Stimulated activated CD8-positive, alpha-beta memory T cell treated with anti-CD3 and anti-CD28 coated beads, Interleukin-4, amount 100 ng/mL, for 48 hours (primary cell): ENCODE measurements around the gene PGAP6.
"Not testable (repeated sequence)": the region's sequence is repeated elsewhere in the genome, so short reads cannot be mapped to it uniquely, and the experiment has no call there.

Experiments
- DNase-seq: peaks from one replicate; pipeline ENCODE4 v3.0.0-alpha.2; 2020

PGAP6 gene

DNA sequence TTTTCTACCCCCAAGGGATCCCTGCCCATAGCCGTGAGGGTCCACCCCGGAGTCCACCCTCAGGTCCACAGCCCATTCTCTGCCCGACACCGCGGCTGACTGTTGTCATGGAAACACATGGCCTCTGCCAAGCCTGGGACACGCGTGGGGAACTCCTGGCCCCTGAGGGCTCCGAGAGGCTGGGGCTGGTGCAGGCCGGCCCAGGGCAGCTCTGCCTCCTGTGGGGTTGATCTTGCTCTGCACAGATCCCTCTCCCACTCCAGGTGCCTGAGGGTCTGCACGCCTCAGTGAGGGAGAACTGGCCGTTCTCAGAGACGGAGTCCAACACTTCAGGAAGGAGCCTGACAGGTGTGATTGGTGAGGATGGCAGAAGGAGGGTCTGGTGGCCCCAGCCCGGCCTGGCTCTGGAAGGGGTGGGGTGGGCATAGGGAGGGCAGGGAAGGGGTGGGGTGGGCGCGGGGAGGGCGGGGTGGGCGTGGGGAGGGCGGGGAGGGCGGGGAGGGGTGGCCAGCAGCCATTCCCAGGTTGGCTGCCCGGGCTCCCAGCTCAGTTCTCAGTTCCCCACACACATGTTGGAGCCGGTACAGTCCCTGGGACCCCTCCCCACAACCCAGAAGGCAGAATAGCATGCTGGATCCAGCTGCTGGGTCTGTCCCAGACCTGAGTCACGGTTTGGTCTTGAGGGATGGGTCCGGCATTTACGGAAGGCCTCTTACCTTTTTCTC is 17.9 kb downstream of the PGAP6 start:
- DNase-seq = no peak

DNA sequence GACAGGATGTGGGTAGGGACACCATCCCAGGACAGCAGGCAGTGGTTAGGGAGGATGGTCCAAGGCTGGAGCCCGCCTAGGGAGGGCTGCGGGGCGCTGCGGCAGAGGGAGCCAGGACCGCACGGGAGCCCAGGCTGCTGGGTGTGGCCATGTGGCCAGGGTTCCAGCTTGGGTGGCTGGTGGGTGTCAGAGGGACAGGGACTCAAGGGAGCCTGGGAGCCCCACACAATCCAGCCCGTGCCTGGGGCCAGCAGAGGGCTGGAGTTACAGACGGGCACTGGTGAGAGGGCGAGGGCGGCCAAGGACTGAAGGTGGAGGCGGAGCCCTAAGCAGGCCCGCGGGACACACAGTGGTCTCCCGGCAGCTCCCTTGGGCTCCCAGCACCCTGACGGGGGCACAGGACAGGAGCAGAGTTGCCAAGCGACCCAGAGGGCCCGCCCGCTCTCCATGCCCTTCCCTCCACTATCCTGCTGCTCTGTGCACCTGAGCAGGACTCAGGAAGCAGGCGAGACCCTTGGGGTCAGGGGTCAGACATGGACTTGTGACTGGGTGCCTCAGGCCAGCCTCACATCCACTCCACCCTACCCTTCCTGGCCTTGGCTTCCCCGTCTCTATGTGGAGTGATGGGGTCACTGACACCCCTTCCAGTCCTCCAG is 18.5 kb downstream of the PGAP6 start:
- DNase-seq = no peak

DNA sequence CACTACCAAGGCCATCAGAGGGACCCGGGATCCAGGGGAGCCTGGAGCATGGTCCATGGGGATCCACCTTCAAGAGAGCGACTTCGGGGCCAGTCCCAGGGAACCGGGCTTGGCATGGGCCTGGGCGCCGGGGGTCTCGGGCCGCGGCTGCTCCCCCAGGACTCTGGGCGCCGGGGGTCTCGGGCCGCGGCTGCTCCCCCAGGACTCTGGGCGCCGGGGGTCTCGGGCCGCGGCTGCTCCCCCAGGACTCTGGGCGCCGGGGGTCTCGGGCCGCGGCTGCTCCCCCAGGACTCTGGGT is 19.1 kb downstream of the PGAP6 start:
- DNase-seq = not testable (repeated sequence)

DNA sequence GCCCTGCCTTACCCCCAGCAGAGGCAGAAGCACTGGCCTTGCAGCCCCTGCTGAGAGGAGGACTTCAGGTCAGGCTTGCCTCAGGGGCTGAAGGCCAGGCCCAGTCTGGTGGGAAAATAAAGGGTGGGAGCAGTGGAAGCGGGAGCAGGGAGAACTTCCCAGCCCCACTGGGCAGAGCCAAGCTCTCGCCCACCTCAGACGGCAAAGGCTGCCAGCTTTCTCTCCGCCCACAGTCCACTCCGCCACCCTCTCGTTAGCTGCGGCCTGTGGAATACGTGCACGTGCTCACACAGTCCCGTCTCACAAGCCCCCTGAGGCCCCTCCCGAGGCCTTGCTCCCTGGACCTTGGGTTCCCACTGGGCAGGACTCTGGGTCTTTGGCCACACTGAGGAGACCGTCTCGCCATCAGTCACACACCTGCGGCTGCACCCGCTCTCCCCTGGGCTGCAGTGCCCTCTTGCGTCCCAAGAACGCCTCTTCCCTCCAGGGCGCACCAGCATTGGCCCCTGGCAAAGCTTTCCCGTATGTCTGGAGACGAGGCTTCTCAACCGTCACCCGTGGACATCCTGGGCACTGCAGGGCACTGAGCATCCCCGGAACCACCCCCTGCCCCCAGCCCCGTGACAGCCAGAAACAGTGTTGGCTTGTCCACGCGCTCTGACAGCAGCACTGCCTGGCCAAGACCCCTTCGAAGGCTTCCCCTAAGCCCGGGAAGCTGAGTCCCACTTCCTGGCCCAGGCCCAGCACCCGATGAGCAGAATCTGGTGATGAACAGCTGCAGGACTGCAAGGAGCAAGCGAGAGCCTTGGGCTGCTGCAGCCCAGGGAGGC is 19.7 kb downstream of the PGAP6 start:
- DNase-seq = peak; percentile 80

DNA sequence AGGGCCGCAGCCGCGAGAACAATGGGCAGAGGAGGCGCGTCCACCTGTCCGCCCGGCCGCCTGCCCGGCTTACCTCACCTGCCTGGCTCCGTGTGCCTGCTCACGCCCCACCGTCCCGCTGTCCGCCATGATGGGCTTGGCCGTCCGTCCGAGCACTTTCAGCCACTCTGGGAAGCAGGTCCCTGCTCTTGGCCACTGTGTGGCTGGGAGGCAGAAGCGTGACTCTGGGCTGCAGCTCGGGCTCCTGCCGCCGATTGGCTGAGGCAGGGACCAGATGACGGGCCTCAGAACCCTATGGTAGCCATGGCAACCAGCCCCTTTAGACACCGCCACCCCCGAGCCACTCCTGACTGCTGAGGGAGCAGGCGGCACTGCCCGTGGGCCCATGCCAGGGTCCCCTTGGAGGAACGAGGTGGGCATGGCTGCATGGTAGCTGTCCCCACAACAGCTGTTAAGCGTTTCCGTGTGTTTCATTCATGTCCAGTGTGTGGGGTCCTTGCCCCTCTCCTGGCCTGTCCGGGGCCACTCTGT is 20.4 kb downstream of the PGAP6 start:
- no peak for DNase-seq

DNA sequence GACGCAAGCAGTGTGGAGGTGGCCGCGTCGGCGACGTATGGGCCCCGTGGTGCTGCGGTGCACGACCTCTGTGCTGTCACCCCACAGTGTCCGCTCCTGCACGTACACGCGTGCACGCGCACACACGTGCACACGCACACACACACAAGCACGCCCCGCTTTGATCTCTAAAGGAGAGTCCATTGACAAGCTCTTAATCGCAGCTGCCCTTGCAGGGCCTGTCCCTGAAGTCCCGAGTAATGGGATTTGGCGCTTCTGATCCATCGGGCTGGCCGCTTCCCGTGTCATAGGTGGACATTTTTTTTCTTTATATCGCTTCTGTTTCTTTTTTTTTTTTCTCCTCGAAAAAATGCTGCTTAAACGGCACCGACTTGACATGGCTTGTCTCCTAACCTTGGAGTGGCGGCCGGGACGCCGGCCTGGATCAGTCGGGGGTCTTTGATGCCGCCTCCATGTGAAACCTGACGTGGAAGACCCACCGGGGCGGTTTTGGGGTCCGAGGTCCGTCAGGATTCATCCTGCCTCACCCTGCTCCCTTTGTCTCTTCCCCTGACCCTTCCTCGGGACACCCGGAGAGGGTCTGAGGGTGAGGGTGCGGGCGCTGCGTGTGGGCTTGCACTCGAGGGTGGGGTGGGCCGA is 21.0 kb downstream of the PGAP6 start:
- DNase-seq = no peak

DNA sequence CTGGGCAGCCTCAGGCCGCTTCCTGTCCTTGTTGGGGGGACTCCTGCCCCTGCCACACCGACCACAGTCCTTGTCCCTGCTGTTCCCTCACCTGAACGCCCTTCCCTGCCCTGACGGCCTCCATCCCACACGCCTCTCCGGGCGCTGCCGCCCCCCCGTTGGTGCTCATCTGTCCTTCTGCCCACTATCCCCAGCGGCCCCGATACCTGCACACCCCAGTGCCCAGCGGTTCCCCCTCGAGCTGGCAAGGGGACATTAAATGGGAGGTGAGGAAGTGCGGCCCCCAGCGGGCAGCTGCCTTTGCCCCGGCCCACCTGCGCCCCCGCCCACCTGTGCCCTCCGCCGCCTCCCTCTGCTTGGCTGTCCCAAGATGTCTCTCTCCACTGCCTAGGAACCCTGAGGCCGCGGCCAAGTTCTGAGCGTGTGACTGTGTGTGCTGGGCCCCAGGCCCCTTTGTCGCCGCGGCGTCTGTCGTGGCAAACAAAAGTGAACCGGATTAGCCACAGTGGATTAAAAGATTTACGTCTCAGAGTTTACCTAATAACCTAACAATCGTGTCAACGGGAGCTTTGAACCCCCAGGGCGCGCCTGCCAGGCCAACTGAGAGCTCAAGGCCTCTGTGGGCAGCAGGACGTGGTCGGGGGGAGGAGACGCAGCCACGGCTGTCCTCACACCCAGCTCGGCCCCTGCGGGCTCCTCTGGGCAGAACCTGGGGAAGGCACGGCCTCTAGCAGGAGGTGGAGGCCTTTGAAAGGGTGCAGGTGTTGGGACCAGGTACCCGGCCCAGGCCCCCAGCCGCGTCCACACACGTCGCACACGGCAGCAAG is 21.7 kb downstream of the PGAP6 start:
- DNase-seq = no peak

DNA sequence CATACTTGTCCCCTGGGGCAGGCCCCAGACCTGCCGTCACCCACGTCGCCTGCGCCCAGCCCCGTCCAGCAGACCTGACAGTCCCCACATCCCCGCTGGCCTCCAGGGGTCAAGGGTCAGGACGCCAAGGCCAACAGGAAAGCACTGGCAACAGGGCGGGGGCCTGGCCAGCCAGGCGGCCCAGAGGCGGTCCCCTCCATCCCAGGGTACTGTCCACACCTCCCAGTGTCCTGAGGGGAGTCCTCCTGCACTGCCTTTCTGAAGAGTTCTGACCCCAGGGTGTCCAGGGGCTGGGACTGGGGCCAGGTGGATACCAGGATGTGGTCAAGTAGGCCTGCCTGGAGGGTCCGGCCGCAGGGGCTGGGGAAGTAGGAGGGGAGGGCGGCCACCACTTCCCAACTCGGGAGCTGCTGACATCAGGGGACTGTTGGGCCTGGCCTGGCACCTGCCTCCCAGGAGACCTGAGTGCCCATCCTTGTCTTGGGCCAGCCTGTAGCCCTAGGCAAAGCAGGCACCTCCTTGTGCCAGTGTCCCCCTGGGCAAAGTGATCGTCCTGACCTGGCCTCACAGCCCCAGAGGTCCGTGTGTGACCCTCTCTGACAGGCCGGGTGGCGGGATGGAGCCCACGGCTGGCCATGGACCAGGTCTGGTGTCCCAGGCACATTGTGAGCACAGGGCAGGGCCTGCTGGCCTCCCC is 22.6 kb downstream of the PGAP6 start:
- DNase-seq = no peak

DNA sequence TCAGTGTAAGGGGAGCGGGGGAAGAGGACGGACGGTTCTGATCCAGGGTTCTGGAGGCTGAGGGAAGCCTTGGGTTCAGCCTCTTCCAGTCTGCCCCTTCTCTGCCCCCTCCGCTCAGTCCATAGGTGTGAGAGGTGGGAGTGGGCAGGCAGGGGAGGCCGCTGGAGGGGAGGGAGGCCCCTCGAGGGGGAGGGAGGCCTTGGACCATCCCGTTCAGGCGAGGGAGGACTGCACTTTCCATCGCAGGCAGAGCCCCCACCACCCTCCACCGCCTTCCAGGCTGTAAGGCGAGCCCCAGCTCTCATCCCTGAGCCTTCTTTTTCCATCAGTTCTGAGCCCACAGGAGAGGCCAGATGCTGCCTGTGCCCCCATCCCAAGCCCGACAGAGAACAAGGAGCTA is 25.0 kb downstream of the PGAP6 start:
- DNase-seq = no peak

DNA sequence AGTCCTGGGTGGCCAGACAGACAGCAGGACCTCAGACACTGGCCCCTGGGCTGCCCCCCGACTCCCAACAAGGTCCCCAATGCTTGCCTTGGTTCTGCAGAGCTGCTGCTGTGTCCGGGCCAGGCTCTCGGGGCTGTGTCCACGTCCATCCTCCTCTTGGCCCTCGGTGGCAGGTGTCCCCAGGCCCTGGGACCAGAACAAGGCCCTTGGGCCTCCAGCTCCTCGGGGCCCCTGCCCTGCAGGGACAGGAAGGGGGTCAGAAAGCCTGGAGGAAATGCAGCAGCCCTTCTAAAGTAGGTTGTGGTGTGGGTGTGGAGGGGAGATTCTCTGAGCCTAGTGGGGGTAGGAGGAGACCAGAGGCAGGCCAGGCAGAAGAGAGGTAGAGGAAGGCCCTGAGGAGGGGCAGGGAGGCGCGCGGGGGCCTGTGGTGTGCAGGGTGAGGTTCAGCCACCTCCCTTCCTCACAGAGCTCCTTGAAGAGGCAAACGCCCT is 26.8 kb downstream of the PGAP6 start:
- no peak for DNase-seq

DNA sequence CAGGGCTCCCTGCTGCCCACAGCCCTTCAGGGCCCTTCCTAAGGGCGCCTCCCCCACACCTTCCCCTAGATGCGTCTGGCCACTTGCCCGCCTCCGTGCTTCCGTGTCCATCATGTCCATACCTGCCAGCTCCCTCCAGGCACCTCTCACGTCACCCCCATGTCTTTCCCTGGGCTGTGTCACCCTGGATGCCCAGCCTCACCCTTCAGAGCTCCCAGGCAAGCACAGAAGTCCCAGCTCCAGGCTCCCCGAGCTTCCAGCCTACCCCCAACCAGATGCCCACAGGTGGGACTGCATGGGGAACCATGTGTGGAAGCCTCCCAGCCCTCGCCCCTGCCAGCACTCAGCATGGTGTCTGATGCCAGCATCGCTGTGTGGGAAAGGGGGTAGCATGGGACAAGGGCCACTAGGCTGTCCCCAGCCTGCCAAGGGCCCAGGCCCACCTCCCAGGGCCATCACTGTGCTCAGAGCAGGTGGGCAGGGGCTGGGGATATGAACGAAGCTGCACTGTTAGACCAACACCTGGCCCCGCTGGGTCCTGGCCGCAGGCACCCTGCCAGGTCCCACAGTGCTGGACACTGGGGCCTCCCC is 27.4 kb downstream of the PGAP6 start:
- no peak for DNase-seq

DNA sequence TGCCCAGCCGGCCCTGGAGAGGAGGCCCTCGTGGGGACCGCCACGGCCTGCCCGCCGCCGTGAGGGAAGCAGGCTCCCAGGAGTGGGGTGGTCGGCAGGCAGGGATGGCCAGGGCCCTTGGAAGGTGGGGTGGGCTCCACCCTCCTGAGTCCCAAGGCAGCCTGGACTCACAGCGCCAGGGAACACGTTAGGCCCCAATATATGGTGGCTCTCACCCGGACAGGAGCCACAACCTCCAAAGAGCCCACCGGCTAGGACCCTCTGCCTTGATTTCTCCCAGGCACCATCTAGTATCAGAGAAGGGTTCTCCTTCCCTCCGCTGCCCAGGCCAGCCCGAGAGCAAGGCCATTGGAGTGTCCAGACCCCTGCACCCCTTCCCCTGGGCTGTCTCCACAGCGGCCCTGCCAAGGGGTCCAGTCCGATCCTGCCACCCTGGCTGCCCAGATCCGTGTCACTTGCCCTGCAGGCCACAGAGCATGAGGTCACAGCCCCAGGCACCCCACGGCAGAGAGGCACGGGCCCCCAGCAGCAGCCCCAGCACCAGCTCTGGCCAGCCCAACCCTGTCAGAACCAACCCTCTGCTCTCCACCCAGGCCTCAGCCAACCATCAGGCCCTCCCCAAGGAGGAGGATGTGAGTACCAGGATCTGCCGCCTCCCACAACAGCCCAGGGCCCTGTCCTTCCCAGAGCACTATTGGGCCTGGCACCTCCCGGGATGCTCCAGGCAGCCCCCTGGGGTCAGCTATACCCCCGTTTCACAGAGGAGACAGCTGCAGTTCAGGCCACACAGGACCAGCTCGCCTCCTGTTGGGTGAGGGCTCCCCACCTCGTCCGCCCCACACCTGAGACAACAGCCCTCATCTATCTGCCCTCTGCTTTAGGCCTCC is 28.1 kb downstream of the PGAP6 start:
- no peak for DNase-seq

DNA sequence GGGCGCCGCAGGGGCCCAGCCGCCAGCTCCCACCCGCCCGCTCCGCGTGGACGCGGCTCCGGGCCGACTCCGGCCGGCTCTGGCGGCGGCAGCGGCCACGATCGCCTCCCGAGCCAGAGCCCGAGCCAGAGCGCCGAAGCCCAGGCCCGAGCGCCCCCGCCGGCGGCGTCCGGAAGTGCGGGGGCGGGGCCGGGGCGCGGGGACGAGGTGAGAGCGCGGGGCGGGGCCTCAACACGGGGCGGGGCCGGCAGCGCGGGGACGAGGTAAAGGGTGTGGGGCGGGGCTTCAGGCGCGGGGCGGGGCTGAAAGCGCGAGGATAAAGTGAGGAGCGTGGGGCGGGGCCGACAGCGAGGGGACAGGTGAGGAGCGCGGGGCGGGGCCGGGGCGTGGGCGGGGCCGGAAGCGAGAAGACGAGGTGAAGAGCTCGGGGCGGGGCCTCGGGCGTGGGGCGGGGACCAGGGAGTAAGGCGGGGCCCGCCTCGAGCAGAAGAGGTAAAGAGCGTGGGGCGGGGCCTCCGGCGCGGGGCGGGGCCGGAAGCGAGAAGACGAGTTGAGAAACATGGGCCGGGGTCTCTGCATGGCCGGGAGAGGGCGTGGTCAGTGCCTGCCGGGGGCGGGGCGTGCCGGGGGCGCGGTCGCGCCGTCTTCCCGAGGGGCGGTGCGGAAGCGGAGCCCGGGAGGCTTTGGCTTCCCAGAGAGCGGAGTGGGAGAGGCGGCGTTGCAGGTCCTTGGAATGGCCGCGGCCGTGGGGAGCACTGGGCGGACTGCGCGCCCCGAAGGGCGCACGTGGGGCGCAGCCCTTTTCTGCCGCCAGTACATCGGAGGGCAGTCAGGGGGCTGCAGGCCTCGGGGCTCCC is 29.0 kb downstream of the PGAP6 start, which contains the start of gene AXIN1:
AXIN1 (minus strand) TSS at position 177 of the 857 bp plus-strand sequence. CDS start 5,698 bp downstream, outside the sequence.
- DNase-seq = peak; percentile 100

DNA sequence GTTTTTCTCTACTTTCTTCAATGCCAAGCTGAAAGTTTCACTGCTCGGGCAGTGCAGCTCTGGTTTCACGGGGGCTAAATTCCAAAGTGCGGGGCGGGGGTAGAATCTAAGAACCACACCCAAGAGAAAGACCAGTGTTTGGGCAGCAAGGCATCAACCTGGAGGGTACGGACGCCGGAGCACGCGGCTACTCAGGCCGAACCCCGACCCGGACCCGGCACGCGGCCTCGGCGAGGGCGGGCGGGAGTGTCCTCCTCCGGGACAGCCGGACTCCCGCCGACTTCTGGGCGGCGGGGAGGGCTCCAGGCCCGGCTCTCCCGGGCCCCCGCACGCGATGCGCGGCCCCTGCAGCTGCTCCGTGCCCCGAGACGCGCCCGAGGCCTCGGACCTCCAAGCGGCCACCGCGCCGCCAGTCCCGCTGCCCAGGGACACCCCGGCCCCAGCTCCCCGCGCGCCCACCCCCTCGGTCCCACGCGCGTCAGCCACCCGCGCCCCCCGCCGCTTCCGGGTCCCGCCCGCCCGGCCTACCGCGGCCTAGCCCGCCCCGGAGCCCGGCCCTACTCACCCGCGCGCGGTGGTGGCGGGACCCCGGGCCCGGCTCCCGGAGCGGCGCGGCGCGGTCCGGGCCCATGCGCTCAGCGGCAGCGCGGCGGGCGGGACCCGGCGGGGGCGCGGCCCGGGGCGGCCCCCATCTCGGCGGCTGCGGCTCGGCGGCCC is 29.8 kb downstream of the PGAP6 start:
- no peak for DNase-seq

DNA sequence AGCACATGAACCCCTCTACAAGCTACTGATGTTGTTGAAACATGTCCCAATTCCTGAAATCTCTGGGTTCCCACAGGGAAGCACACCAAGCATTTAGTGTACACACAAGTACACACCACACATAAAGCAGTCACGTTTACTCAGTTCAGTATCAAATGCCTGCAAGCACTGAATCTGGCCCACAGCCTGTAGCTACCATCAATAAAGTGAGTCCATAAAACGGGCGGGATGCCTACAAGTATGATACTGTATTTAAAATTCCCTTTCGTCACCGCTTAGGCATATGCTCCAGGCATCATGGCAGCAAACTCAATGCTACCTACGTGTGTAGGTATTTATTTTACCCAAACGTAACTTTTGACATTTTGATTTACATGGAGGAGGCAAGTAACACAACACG is 31.6 kb downstream of the PGAP6 start:
- DNase-seq = no peak

DNA sequence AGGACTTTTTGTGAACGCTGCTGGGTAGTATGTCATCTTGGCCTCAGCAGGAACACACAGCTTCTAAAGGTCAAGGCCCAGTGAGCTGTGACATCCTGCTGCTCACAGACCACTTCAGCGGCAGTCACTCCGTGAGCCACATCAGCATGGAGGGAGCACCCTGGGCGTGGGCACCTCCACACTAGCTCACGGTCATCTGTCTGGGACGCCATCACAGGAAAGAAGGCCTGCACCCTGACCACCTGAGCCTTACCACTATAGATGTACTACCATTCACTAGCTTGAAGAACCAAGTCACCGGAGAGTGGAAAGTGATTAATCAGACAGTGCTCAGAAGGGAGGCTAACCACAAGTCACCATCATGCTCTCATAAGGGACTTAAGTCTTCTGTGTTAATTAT is 32.6 kb downstream of the PGAP6 start:
- no peak for DNase-seq

DNA sequence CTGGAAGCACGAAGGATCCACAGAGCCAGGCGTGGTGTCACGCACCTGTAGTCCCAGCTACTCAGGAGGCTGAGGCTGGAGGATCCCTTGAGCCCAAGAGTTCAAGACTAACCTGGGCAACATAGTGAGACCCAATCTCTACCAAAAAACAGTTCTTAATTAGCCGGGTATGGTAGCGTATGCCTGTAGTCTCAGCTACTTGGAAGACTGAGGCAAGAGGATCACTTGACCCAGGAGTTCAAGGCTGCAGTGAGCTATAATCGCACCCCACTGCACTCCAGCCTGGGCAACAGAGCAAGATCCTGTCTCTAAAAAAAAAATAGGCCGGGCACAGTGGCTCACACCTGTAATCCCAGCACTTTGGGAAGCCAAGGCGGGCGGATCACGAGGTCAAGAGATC is 33.3 kb downstream of the PGAP6 start:
- DNase-seq = not testable (repeated sequence)

DNA sequence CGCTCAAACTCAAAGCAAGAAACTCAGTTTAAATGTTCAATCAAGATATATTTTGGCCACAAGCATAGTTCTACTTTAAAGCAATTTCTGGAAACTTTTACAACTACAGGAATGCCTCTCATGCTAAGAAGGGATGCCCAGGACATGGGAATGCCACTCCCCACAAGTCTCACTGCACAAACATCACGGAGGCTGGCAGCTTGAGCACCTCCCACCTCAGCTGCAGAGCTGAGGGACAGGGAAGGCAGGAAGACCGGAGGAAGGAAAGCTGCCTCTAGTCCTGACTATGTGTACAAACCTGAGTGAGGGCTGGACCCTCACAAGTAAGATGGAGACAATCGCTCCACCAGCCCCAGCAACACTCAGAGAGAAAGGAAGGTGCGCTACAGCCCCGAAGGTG is 34.6 kb downstream of the PGAP6 start:
- no peak for DNase-seq
